Activated CD4-positive, CD25-positive, alpha-beta regulatory T cell treated with anti-CD3 and anti-CD28 coated beads, Interleukin-2, amount 50 U/mL, for 24 hours (primary cell): ENCODE results near the gene FHL1.
"Not testable (repeated sequence)": the region's sequence is repeated elsewhere in the genome, so short reads cannot be mapped to it uniquely, and the experiment has no call there.

Experiments
- ATAC-seq, 2 donors: fragments of 150-1000 bp; cut with Tn5 transposase; one replicate each; pipeline ENCODE4 v1.10.0; 2021; ENCODE audit warnings: mild to moderate bottlenecking in 1 of 2, moderate library complexity in 1 of 2

FHL1 gene

GRCh38 chrX:136147315-136147901 is at the start of gene FHL1:
FHL1 (plus strand) TSS chrX:136147533.
- peak; percentile 62 to 68 for ATAC-seq

DNA sequence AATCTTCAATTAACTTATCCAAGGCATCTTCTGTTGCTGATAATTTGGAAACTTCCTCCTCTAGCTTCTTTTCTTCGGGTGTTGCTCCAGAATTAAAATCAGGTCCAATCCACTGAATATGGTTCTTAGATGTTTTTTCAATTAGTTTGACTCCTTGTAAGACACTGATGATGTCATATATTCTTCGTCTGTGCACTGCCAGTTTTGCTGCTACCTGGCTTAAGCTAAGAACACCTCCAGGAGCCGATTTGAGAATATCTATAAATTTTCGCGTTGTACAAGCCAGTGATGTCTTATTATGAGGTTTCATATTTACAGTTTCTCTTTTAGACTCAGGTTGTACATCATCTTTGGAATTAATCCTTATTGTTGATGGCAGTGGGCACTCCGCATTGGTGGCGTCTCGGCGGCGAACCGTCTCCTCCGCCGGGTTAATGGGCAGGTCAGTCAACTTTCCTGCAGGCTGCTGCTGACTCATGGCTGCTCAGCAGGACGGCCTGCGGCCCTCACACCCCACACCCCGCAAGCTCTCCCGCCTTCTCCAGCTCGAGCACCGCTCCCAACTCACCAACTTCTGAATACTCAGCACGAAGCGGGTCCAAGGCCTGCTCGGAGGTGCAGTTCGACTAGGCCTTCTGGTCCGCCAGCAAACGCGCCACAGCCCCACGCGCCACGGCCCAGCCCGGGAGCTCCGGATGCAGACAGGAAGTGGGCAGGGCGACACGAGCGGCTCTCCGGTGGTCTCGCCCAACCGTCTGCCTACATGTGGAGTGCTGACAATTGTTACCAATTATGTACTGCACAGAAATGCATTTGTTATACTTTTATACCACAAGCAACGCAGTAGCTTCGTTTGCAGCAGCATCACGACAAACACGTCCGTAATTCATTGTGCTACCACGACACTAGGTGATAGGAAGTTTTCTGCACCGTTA is 49.2 kb upstream of the FHL1 start:
- no peak for ATAC-seq

DNA sequence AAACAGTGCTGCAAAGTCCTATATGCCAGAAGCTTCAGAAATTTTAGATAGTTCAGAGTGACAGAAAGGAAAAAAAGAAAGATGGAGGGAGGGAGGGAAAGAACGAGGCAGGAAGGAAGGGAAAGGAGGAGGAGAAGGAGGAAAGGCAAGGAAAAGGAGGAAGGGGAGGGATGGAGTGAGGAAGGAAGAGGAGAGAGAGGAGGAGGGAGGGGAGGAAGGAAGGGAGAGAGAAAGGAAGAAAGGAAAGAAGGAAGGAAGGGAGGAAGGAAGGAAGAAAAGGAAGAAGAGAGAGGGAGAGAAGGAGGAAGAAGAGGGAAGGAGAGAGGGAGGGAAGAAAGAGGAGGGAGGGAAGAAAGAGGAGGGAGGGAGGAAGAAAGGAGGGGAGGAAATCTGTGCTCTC is 42.4 kb upstream of the FHL1 start:
- no peak for ATAC-seq

- ATAC-seq = no peak
Observed at GRCh38 chrX:136106920-136107528, 40.3 kb upstream of the FHL1 start.

- ATAC-seq = not testable (repeated sequence)
Observed at GRCh38 chrX:136108905-136109304, 38.4 kb upstream of the FHL1 start.

- no peak for ATAC-seq
Observed at GRCh38 chrX:136112286-136112685, 35.0 kb upstream of the FHL1 start.

DNA sequence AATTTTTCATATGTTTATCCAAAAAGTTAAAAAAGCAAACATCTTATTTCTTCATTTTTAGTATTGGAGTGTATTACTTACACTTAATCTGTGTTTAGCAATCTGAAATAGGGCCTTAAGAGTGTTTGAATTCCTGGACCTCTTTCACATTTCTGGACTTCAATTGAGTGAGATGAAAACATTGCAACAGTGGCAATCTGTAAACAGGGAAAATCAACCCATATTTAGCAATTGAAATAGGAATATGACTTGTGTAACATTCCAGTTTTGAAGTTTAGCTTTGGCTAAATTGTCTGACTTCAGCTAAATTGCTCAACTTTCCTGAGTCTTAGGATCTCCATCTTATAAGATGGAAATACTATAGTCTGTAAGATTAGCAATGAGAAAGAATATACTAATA is 34.6 kb upstream of the FHL1 start:
- no peak for ATAC-seq

DNA sequence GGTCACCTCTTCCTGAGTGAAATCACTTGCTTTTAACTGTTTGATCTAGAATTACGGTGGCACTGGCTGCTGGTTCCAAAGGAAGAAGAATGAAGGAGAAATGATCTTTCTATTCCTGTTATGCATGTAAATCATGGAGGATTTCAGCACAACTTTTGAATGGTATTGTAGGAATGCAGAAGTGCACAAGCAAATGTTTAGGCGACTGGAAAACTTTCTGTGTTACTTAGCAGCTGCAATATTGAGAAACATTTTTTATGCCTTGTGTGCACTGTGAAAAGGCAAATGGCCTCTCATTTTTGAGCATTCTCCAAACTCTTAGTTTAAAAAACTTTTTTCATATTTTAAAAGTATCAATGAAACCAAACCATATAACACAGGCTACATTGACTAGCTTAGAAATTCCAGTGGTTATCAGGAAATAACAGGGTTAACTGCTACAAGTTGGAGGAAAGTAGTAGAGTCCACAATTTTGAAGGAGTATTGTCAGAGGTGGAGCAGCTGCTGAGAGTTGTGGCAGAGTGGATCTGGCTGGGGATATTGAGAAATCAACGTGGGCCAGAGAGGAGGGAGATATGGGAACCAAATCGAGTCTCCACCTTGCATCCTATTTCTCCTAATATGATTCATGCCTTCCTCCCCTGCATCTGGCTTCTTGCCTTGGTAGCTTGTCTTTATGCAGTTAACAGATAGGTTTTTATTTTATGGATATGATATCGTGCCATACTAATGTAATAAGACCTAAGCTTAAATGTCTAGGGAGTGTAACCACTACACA is 32.0 kb upstream of the FHL1 start:
- no peak for ATAC-seq

DNA sequence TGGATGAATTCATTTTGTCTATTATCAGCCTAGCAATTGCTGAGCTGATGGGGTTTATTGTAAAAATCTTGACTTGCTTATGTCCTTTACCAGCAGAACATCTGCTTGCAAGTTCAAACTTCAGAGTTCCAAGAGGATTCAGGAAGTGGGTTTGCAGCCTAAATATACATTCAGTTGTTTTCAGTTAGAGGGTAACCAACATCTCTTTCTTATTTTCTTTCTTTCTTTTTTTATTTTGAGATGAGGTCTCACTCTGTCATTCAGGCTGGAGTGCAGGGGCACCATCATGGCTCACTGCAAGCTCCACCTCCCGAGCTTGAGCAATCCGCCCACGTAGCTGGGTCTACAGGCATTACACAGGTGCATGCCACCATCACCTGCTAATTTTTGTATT is 31.4 kb upstream of the FHL1 start:
- no peak for ATAC-seq

DNA sequence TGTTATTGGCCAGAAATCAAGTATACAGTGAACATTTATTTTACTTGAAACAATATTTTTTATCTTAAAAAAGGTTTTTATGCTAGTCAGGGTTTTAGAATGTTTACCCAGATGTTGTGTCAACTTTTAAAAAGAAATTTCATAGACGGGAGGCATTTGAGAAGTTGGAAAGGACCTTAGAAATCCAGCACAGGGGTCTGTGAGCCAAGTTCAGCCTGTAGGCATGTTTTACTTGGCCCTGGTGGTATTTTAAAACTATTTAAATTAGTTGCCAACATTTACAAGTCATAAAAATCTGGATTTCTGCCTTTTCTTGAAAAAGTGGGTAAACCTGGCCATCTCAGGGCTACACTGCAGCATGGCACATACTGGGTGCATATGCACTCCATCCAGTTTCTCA is 25.5 kb upstream of the FHL1 start:
- no peak for ATAC-seq

- no peak for ATAC-seq
Observed at GRCh38 chrX:136122207-136122606, 25.1 kb upstream of the FHL1 start.

DNA sequence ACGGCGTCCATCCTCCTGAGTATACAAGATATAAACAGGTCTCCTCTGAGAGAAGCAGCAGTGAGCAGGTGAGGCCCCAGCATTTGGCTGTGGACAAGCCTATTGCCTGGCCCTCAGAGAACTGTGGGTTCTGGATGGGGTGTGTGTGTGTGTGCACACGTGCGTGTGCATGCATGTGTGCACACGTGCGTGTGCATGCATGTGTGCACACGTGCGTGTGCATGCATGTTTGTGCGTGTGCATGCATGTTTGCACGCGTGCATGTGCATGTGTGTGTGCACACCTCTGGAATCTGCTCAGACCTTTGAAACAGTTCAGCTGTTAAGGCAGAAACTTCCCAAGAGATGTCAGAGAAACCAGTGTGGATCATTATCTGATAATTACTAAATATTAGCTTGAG is 22.2 kb upstream of the FHL1 start:
- no peak for ATAC-seq

GRCh38 chrX:136126371-136126770 is 21.0 kb upstream of the FHL1 start:
- no peak for ATAC-seq

DNA sequence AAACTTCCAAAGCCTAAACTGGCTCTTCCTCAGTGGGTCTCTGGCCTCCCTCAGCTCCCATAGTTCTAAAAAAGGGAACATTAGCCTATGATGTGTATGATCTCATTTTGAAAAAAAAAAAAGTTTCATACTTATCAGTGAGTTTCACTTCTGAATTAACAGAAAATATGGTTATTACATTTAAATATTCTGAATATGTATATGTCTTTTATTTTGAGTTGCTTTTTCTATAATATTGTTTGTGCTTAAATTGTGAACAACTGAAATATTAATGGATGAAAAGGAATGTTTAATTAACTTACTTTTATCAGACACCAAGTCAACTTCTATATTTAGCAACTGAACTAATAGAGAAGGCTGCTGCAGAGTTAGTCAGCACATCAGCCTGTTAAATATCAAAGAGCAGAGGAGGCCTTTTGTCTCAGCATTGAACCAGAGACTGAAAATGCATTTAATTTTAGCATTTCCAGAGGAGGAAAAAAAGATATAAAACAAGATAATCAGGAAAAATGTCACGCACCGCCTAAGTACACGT is 20.4 kb upstream of the FHL1 start:
- no peak for ATAC-seq

DNA sequence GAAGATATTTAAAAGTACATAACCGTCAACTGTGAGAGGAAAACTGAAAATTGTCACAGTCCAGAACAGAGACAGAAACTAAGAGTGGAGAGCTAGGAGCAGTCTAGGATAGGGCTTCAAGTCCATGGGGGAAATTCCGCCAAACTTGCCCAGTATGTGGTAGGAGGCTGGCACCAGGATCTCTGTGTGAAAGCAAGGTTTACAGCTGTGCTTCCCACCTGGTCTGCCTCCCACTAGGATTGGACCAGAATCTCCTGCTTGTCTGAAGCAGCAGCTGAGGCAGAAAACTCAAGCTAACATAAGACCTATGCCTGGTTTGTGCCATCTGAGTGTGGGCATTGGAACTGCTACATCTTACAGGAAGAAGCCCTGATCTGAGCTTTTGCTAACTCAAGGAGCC is 18.6 kb upstream of the FHL1 start:
- ATAC-seq = no peak

- ATAC-seq = peak; percentile 89 to 93
Observed at GRCh38 chrX:136130931-136131833, 16.2 kb upstream of the FHL1 start.

- ATAC-seq = no peak
Observed at GRCh38 chrX:136138939-136139338, 8.4 kb upstream of the FHL1 start.

- no peak for ATAC-seq
Observed at GRCh38 chrX:136141569-136141968, 5.8 kb upstream of the FHL1 start.

DNA sequence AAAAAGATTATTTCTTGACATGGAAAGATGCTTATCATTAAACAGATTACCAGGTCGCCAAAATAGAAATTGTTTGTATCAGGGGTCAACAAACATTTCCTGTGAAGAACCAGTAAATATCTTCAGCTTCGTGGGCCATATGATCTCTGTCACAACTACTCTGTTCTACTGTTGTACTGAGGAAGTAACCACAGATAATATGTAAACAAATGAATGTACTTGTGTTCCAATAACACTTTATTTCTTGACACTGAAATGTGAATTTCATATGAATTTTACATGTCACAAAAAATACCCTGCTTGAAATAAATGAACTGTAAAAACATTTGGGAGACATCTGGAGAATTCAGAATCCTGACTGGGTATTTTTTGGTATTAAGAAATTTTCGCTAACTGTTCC is 4.7 kb upstream of the FHL1 start:
- ATAC-seq = no peak

GRCh38 chrX:136143711-136144110 is 3.6 kb upstream of the FHL1 start:
- ATAC-seq = no peak

DNA sequence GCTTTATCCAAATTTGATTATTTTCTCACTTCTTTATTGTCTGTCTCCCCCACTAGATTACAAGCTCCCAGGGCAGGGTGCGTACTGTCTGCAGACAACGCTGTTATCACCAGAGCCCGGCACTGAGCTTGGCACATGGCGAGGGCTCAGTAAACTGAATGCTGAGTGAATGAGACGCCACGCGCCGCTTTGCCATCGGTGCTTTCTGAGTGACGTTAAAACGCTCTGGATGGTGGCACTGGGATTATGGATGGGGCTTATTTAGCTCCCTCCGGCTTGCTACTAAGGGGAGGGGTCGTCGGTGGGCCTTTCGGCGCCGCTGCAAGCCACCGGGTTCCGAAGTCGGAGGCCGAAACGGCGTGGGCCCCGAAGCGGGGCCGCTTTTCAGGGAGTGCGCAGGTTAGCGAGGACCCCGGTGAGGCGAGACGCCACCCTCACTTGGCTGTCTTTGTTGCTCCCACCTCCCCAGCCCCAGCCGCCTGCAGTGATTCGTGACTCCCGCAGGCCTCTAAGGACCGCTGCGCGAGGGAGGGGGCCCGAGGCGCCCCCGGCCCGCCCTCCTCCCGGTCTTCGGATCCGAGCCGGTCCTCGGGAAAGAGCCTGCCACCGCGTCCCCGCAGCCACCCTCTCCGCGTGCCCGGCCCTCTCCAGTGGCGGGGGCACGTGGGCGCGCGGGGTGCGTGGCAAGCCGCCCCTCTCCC is 569 bp upstream of the FHL1 start:
- peak; percentile 32 to 50 for ATAC-seq
